ENCODE measurements around the gene RUBCN.
A peak's percentile ranks its signal among the peaks of the same experiment; 100 is the strongest.

RUBCN gene

GRCh38 chr3:197709135-197709534 is 27.6 kb downstream of the RUBCN start:
- in situ Hi-C loops (cut with HindIII; ENCODE audit: low pct_ligation_motif_present, low sequenced_read_pairs), result no loop called here
- H3K36me3 ChIP-seq (replicated peaks), result peaks cover 2% of the 10 kb centered on the region
- no peak overlapping the region for H3K4me3 ChIP-seq (ENCODE audit: low read depth, low read length)
- no peak overlapping the region for H3K27ac ChIP-seq
- no peak for DNase-seq
- no peaks in the 10 kb centered on the region for H3K27me3 ChIP-seq (replicated peaks)
- TF ChIP-seq CTCF (IDR thresholded peaks at IDR 0.05; ENCODE audit: low read depth, low read length, missing control alignments), result no peak

- H3K27me3 ChIP-seq (replicated peaks), result no peaks in the 10 kb centered on the region
- peaks cover 15% of the 10 kb centered on the region for H3K36me3 ChIP-seq (replicated peaks)
- no peak for DNase-seq
- H3K4me3 ChIP-seq (ENCODE audit: low read depth, low read length), result no peak overlapping the region
- no peak overlapping the region for H3K27ac ChIP-seq
- TF ChIP-seq CTCF (IDR thresholded peaks at IDR 0.05; ENCODE audit: low read depth, low read length, missing control alignments), result no peak
- in situ Hi-C loops (cut with HindIII; ENCODE audit: low pct_ligation_motif_present, low sequenced_read_pairs), result no loop called here
Observed at GRCh38 chr3:197706658-197707057, 30.0 kb downstream of the RUBCN start.

GRCh38 chr3:197701841-197702240 is 34.9 kb downstream of the RUBCN start:
- in situ Hi-C loops (cut with HindIII; ENCODE audit: low pct_ligation_motif_present, low sequenced_read_pairs), result no loop called here
- Histone ChIP-seq H3K36me3 (replicated peaks) (peaks cover 31% of the 10 kb centered on the region), H3K4me3 (ENCODE audit: low read depth, low read length) (no peak overlapping the region), H3K27ac (no peak overlapping the region), H3K27me3 (replicated peaks) (no peaks in the 10 kb centered on the region)
- no peak for DNase-seq
- no peak for TF ChIP-seq CTCF (IDR thresholded peaks at IDR 0.05; ENCODE audit: low read depth, low read length, missing control alignments)

GRCh38 chr3:197700095-197700494 is 36.6 kb downstream of the RUBCN start:
- Histone ChIP-seq H3K27me3 (replicated peaks) (no peaks in the 10 kb centered on the region), H3K27ac (peak overlapping the region; percentile 78), H3K36me3 (replicated peaks) (peaks cover 39% of the 10 kb centered on the region), H3K4me3 (ENCODE audit: low read depth, low read length) (no peak overlapping the region)
- no peak for DNase-seq
- no peak for TF ChIP-seq CTCF (IDR thresholded peaks at IDR 0.05; ENCODE audit: low read depth, low read length, missing control alignments)
- in situ Hi-C loops (cut with HindIII; ENCODE audit: low pct_ligation_motif_present, low sequenced_read_pairs), result no loop called here

GRCh38 chr3:197697355-197697754 is 39.3 kb downstream of the RUBCN start:
- no peak overlapping the region for H3K27ac ChIP-seq
- no peaks in the 10 kb centered on the region for H3K27me3 ChIP-seq (replicated peaks)
- no peak for DNase-seq
- in situ Hi-C loops (cut with HindIII; ENCODE audit: low pct_ligation_motif_present, low sequenced_read_pairs), result no loop called here
- no peak overlapping the region for H3K4me3 ChIP-seq (ENCODE audit: low read depth, low read length)
- no peak for TF ChIP-seq CTCF (IDR thresholded peaks at IDR 0.05; ENCODE audit: low read depth, low read length, missing control alignments)
- peaks cover 35% of the 10 kb centered on the region for H3K36me3 ChIP-seq (replicated peaks)

GRCh38 chr3:197694251-197694650 is 42.5 kb downstream of the RUBCN start:
- Histone ChIP-seq H3K27ac (no peak overlapping the region), H3K4me3 (ENCODE audit: low read depth, low read length) (no peak overlapping the region), H3K27me3 (replicated peaks) (no peaks in the 10 kb centered on the region), H3K36me3 (replicated peaks) (peaks cover 25% of the 10 kb centered on the region)
- in situ Hi-C loops (cut with HindIII; ENCODE audit: low pct_ligation_motif_present, low sequenced_read_pairs), result no loop called here
- no peak for DNase-seq
- TF ChIP-seq CTCF (IDR thresholded peaks at IDR 0.05; ENCODE audit: low read depth, low read length, missing control alignments), result no peak

Measured in brain microvascular endothelial cell (primary cell).